ENCODE measurements around the gene ERC2.

ERC2 gene

DNA sequence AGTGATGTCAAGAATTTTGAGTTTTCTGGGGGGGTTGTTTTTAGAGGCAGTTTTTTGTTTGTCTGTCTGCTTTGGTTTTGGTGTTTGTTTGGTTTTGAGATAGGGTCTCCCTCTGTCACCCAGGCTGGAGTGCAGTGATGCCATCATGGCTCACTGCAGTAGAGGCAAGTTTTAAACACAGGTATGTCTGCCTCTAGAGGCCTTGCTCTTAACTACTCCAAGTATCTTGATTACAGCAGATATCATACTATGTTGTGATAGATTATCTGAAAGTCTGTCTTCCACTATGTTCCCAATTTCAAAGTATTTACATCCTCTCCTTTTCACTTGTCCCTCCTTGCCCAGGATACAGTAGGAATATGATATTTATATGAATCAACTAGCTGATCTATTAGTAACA lies 57.7 kb downstream of the ERC2 start:
- DNase-seq = no peak
- no peak for ATAC-seq
- no peaks in the 10 kb centered on the region for H3K36me3 Mint-ChIP-seq (ENCODE audit: low read depth)
- peaks cover 4% of the 10 kb centered on the region for H3K27me3 Mint-ChIP-seq
- H3K4me1 Mint-ChIP-seq = no peaks in the 10 kb centered on the region
- no peak overlapping the region for H3K27ac Mint-ChIP-seq
- no peak overlapping the region for H3K4me3 Mint-ChIP-seq
- no peaks in the 10 kb centered on the region for H3K9me3 Mint-ChIP-seq

DNA sequence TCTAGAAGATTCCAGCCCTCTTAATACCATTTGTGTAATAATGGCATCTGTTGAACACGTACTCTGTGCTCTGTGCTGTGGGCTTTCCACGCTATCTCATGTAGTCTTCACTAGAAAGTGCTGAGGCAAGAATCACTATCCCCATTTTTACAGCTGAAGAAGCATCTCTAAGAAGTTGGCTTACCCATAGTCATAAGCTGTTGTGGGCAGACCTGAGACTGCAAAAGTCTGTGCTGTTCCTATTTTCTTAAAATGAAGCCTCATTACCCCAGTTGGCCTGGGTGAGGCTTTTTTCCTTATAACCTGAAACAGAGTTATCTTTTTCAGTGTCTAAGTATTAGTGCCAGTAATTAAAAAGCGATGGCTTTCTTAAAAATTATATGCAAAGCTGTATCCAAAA lies 58.5 kb downstream of the ERC2 start:
- no peak overlapping the region for H3K27ac Mint-ChIP-seq
- H3K4me1 Mint-ChIP-seq = no peaks in the 10 kb centered on the region
- no peak for ATAC-seq
- no peaks in the 10 kb centered on the region for H3K36me3 Mint-ChIP-seq (ENCODE audit: low read depth)
- H3K27me3 Mint-ChIP-seq = peaks cover 6% of the 10 kb centered on the region
- no peak overlapping the region for H3K4me3 Mint-ChIP-seq
- H3K9me3 Mint-ChIP-seq = no peaks in the 10 kb centered on the region
- no peak for DNase-seq

- DNase-seq (no peak), ATAC-seq (no peak)
- Mint-ChIP-seq H3K9me3 (no peaks in the 10 kb centered on the region), H3K4me1 (no peaks in the 10 kb centered on the region), H3K27ac (no peak overlapping the region), H3K27me3 (peaks cover 8% of the 10 kb centered on the region), H3K36me3 (ENCODE audit: low read depth) (no peaks in the 10 kb centered on the region), H3K4me3 (no peak overlapping the region)
Observed at GRCh38 chr3:56408761-56409196, 59.5 kb downstream of the ERC2 start.

- peaks cover 2% of the 10 kb centered on the region for H3K9me3 Mint-ChIP-seq
- no peak for DNase-seq
- H3K4me3 Mint-ChIP-seq = no peak overlapping the region
- ATAC-seq = no peak
- H3K27ac Mint-ChIP-seq = no peak overlapping the region
- H3K36me3 Mint-ChIP-seq (ENCODE audit: low read depth) = no peaks in the 10 kb centered on the region
- H3K4me1 Mint-ChIP-seq = no peaks in the 10 kb centered on the region
- peaks cover 15% of the 10 kb centered on the region for H3K27me3 Mint-ChIP-seq
Observed at GRCh38 chr3:56406826-56407515, 61.3 kb downstream of the ERC2 start.

DNA sequence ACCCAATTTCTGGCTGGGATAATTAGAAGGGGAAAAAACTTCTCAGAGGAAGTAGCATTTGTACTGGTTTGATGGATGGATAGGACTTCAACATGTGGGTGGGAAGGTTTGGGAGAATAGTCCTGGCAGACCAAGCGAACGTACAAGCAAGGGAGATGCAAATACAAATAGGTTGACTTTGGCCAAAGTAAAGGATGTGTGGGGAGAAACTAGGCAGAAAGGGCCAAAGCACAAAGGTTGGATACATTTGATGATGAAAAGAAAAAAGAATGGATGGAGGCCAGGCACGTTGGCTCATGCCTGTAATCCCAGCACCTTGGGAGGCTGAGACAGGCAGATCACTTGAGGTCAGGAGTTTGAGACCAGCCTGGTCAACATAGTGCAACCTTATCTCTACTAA lies 63.4 kb downstream of the ERC2 start:
- H3K36me3 Mint-ChIP-seq (ENCODE audit: low read depth) = no peaks in the 10 kb centered on the region
- ATAC-seq = no peak
- H3K4me1 Mint-ChIP-seq = no peaks in the 10 kb centered on the region
- no peak for DNase-seq
- peaks cover 17% of the 10 kb centered on the region for H3K27me3 Mint-ChIP-seq
- H3K27ac Mint-ChIP-seq = no peak overlapping the region
- peaks cover 5% of the 10 kb centered on the region for H3K9me3 Mint-ChIP-seq
- H3K4me3 Mint-ChIP-seq = no peak overlapping the region

- Mint-ChIP-seq H3K4me3 (no peak overlapping the region), H3K9me3 (peaks cover 5% of the 10 kb centered on the region), H3K27me3 (peaks cover 18% of the 10 kb centered on the region), H3K27ac (no peak overlapping the region), H3K36me3 (ENCODE audit: low read depth) (no peaks in the 10 kb centered on the region), H3K4me1 (no peaks in the 10 kb centered on the region)
- DNase-seq (no peak), ATAC-seq (no peak)
Observed at GRCh38 chr3:56398659-56399058, 69.6 kb downstream of the ERC2 start.

DNA sequence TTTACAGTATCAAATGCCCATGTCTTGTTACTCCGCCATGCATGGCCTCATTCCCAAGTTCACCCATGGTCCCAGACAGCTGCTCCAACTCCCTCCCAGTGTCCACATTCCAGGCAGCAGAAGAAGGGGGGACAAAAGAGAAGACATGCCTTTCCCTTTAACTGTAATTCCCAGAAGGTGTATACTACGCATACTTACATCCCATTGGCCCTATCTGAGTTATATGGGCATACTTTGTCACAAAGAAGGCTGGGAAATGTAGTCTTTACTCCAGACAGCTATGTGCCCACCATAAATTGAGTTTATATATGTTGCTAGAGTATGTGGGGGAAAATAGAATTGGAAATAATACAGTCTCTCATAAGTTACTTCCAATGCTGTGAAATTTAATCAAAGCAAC lies 70.5 kb downstream of the ERC2 start:
- no peak for DNase-seq
- Mint-ChIP-seq H3K4me1 (peaks cover 2% of the 10 kb centered on the region), H3K9me3 (peaks cover 5% of the 10 kb centered on the region), H3K4me3 (no peak overlapping the region), H3K27ac (no peak overlapping the region), H3K36me3 (ENCODE audit: low read depth) (no peaks in the 10 kb centered on the region), H3K27me3 (peaks cover 24% of the 10 kb centered on the region)
- ATAC-seq = no peak

DNA sequence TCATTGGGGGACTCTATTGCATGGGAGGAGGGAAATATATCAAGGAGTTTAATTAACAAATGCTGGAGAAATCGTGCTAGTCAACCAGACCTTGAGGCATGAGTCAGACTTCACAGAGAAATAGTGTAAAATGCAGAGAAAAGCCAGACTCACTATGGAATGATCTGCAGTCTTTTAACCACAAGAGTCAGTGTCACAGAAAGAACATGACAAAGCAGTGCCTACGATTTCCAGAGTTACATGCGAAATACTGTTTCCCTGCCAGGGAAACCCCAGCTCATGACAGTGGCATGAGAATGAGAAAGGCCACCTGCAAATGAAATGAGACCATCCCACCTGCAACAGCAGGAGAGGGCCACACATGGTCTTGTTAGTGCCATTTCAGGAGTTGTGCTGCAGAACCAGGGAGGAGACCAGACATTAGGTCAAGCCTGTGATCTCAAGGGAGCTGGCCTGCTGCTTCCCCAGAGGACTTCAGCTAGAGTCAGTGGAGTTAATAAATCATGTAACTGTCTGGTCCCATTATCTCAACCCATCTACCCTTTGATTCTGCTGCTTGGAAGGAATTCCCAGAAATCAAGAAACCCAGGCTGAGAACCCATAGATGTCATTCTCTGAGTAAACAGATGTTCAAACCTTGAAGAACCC lies 79.0 kb downstream of the ERC2 start:
- peaks cover 28% of the 10 kb centered on the region for H3K4me1 Mint-ChIP-seq
- peak overlapping the region; percentile 73 for H3K27ac Mint-ChIP-seq
- peak; percentile 2 for DNase-seq
- H3K4me3 Mint-ChIP-seq = no peak overlapping the region
- peaks cover 31% of the 10 kb centered on the region for H3K27me3 Mint-ChIP-seq
- no peaks in the 10 kb centered on the region for H3K36me3 Mint-ChIP-seq (ENCODE audit: low read depth)
- H3K9me3 Mint-ChIP-seq = peaks cover 14% of the 10 kb centered on the region
- ATAC-seq = peak; percentile 73

- ATAC-seq = no peak
- H3K27ac Mint-ChIP-seq = no peak overlapping the region
- H3K9me3 Mint-ChIP-seq = no peaks in the 10 kb centered on the region
- no peaks in the 10 kb centered on the region for H3K36me3 Mint-ChIP-seq (ENCODE audit: low read depth)
- H3K4me1 Mint-ChIP-seq = no peaks in the 10 kb centered on the region
- H3K4me3 Mint-ChIP-seq = no peak overlapping the region
- peaks cover 12% of the 10 kb centered on the region for H3K27me3 Mint-ChIP-seq
- no peak for DNase-seq
Observed at GRCh38 chr3:56383092-56383491, 85.2 kb downstream of the ERC2 start.

- Mint-ChIP-seq H3K4me3 (no peak overlapping the region), H3K36me3 (ENCODE audit: low read depth) (no peaks in the 10 kb centered on the region), H3K27ac (no peak overlapping the region), H3K4me1 (no peaks in the 10 kb centered on the region), H3K9me3 (peaks cover 12% of the 10 kb centered on the region), H3K27me3 (peaks cover 8% of the 10 kb centered on the region)
- ATAC-seq (no peak), DNase-seq (no peak)
Observed at GRCh38 chr3:56379723-56380287, 88.5 kb downstream of the ERC2 start.

GRCh38 chr3:56375654-56376053 lies 92.6 kb downstream of the ERC2 start:
- H3K4me3 Mint-ChIP-seq = no peak overlapping the region
- H3K9me3 Mint-ChIP-seq = peaks cover 12% of the 10 kb centered on the region
- no peaks in the 10 kb centered on the region for H3K36me3 Mint-ChIP-seq (ENCODE audit: low read depth)
- H3K4me1 Mint-ChIP-seq = no peaks in the 10 kb centered on the region
- no peak for DNase-seq
- ATAC-seq = no peak
- peaks cover 6% of the 10 kb centered on the region for H3K27me3 Mint-ChIP-seq
- no peak overlapping the region for H3K27ac Mint-ChIP-seq

DNA sequence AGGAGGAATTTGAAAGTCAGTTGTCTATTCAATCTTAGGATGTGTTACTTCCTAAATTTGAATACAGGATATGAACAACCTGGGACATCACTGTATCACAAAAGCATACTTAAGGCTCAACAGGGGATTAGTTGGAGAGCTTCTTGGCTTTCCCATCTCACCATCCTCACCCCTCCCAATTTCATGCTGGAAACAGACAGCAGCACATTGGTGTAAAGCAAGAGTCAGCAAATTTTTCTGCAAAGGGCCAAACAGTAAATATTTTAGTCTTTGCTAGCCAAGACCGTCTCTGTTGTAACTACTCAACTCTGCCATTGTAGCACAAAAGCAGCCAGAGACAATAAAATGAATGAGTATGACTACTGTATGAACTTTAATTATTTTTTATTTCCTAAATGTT lies 94.9 kb downstream of the ERC2 start:
- Mint-ChIP-seq H3K4me1 (no peaks in the 10 kb centered on the region), H3K27ac (no peak overlapping the region), H3K36me3 (ENCODE audit: low read depth) (no peaks in the 10 kb centered on the region), H3K9me3 (peaks cover 12% of the 10 kb centered on the region), H3K27me3 (peaks cover 4% of the 10 kb centered on the region), H3K4me3 (no peak overlapping the region)
- DNase-seq (no peak), ATAC-seq (no peak)

- ATAC-seq (no peak), DNase-seq (no peak)
- Mint-ChIP-seq H3K27me3 (peaks cover 4% of the 10 kb centered on the region), H3K36me3 (ENCODE audit: low read depth) (no peaks in the 10 kb centered on the region), H3K4me3 (no peak overlapping the region), H3K4me1 (no peaks in the 10 kb centered on the region), H3K27ac (no peak overlapping the region), H3K9me3 (peaks cover 5% of the 10 kb centered on the region)
Observed at GRCh38 chr3:56370991-56371775, 97.1 kb downstream of the ERC2 start.

- Mint-ChIP-seq H3K27me3 (peaks cover 4% of the 10 kb centered on the region), H3K4me1 (no peaks in the 10 kb centered on the region), H3K27ac (no peak overlapping the region), H3K4me3 (no peak overlapping the region), H3K9me3 (no peaks in the 10 kb centered on the region), H3K36me3 (ENCODE audit: low read depth) (no peaks in the 10 kb centered on the region)
- ATAC-seq (no peak), DNase-seq (no peak)
Observed at GRCh38 chr3:56369914-56370313, 98.4 kb downstream of the ERC2 start.

DNA sequence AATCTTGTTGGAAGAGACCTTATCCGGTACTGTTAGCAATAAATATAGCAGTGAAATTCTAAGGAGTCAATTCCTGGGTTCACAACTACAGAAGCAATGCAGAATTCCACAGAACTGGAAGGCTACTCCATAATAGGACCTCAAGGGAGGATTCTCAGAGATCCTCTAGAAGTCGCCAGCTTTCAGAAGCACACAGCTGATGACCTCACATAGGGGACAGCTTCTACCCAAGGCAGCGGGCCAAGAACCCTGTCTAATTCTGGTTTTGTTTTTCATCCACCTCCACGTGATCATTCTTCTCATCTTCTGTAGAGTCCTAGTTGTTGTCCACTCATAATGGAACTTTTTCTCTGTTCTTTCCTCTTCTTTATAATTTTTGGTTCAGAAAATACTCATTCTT lies 99.4 kb downstream of the ERC2 start:
- no peak for ATAC-seq
- no peaks in the 10 kb centered on the region for H3K4me1 Mint-ChIP-seq
- no peak for DNase-seq
- peaks cover 7% of the 10 kb centered on the region for H3K27me3 Mint-ChIP-seq
- no peak overlapping the region for H3K27ac Mint-ChIP-seq
- H3K4me3 Mint-ChIP-seq = no peak overlapping the region
- no peaks in the 10 kb centered on the region for H3K36me3 Mint-ChIP-seq (ENCODE audit: low read depth)
- H3K9me3 Mint-ChIP-seq = no peaks in the 10 kb centered on the region

All from activated naive CD8-positive, alpha-beta T cell treated with anti-CD3 and anti-CD28 coated beads, Interleukin-2, amount 50 U/mL, for 24 hours (primary cell).